K562 (cell line): Measurements from ENCODE around the gene FOS.

Source experiments
- CCAR2 ChIP-seq: fragments of 200-400 bp; formaldehyde crosslinking; IDR thresholded peaks from 2 replicates; pipeline ENCODE4 v1.6.1; 2017; ENCODE audit warnings: mild to moderate bottlenecking, low read depth, low read length
- NFATC3 ChIP-seq: fragments of 450-650 bp; IDR thresholded peaks from 2 replicates; pipeline ENCODE4 v1.6.1; 2017; ENCODE audit warnings: mild to moderate bottlenecking
- POLR2A ChIP-seq: fragments of 450-650 bp; conservative IDR thresholded peaks from 2 replicates; pipeline ENCODE4 v1.6.1; 2016
- ZNF274 ChIP-seq: IDR thresholded peaks from 2 replicates; pipeline ENCODE4 v1.6.1; 2011; ENCODE audit warnings: low read depth, mild to moderate bottlenecking, low read length, moderate library complexity, borderline replicate concordance
- TF ChIP-seq, protein P1 (sequence below), 3 experiments: IDR thresholded peaks in 2 of 3; conservative IDR thresholded peaks in 1 of 3; 2 replicates each; pipeline ENCODE4 v1.5.1; 2011 to 2012; ENCODE audit warnings: low read length in 3 of 3, mild to moderate bottlenecking in 3 of 3, control low read depth in 2 of 3, improper control_type of control experiment in 1 of 3, inconsistent platforms in 1 of 3, low read depth in 1 of 3, mixed read lengths in 1 of 3, moderate library complexity in 1 of 3; ENCODE audit not compliant: insufficient read depth in 2 of 3
- TF ChIP-seq, protein P2 (sequence below), 2 experiments: fragments of 450-650 bp in 1 of 2; sonication (generic) in 1 of 2; formaldehyde crosslinking in 1 of 2; IDR thresholded peaks; 2 replicates each; pipeline versions ENCODE4 v1.7.1 to v1.9.0; 2016 to 2022; ENCODE audit warnings: inconsistent platforms in 1 of 2, mild to moderate bottlenecking in 1 of 2, missing genetic modification reagents in 1 of 2

DNA sequence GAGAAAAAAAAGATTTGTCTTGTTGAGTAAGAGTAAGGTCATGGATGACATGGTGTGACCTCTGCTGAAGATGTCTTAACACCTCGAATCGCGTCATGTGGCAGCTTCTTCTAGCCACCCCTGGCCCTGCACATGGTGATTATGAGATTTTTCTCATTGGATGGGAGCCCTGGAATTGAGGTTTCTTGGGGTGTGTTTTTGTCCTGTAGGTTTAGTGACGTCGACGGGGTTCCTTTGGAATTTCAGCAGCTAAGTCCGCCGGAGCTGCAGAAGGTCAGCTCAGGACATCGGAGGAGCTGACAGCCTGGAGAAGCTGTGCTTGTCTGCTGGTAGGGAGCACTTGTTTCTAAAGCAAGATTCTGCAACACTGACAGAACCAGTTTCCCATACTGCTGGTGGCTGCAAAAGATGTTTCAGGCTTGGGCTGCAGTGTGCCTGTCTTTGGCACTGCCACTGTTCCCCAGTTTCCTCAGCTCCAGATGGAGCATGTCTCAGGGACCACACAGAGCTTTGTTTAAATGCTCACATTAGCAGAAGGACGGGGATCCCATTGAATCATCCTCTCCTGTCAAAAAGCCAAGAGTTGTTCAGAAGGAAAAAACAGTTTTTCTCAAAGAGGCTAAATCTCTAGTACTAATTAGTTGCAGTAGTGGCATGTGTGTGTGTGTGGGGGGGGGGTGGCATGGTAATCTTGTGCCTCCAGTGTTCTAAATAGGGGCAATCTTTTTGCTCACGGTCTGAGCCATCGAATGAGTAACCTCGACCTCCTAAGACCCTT, 5.2 kb upstream of the FOS start:
- no peak for TF ChIP-seq CCAR2
- TF ChIP-seq, protein P1, sequence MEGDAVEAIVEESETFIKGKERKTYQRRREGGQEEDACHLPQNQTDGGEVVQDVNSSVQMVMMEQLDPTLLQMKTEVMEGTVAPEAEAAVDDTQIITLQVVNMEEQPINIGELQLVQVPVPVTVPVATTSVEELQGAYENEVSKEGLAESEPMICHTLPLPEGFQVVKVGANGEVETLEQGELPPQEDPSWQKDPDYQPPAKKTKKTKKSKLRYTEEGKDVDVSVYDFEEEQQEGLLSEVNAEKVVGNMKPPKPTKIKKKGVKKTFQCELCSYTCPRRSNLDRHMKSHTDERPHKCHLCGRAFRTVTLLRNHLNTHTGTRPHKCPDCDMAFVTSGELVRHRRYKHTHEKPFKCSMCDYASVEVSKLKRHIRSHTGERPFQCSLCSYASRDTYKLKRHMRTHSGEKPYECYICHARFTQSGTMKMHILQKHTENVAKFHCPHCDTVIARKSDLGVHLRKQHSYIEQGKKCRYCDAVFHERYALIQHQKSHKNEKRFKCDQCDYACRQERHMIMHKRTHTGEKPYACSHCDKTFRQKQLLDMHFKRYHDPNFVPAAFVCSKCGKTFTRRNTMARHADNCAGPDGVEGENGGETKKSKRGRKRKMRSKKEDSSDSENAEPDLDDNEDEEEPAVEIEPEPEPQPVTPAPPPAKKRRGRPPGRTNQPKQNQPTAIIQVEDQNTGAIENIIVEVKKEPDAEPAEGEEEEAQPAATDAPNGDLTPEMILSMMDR (IDR thresholded peaks at IDR 0.05 in 2 of 3, conservative IDR thresholded peaks at IDR 0.05 in 1 of 3; ENCODE audit: insufficient read depth in 2 of 3, low read depth in 1 of 3, low read length in 3 of 3): no peak
- no peak for TF ChIP-seq POLR2A
- no peak for TF ChIP-seq NFATC3
- TF ChIP-seq ZNF274: no peak
- TF ChIP-seq, protein P2, sequence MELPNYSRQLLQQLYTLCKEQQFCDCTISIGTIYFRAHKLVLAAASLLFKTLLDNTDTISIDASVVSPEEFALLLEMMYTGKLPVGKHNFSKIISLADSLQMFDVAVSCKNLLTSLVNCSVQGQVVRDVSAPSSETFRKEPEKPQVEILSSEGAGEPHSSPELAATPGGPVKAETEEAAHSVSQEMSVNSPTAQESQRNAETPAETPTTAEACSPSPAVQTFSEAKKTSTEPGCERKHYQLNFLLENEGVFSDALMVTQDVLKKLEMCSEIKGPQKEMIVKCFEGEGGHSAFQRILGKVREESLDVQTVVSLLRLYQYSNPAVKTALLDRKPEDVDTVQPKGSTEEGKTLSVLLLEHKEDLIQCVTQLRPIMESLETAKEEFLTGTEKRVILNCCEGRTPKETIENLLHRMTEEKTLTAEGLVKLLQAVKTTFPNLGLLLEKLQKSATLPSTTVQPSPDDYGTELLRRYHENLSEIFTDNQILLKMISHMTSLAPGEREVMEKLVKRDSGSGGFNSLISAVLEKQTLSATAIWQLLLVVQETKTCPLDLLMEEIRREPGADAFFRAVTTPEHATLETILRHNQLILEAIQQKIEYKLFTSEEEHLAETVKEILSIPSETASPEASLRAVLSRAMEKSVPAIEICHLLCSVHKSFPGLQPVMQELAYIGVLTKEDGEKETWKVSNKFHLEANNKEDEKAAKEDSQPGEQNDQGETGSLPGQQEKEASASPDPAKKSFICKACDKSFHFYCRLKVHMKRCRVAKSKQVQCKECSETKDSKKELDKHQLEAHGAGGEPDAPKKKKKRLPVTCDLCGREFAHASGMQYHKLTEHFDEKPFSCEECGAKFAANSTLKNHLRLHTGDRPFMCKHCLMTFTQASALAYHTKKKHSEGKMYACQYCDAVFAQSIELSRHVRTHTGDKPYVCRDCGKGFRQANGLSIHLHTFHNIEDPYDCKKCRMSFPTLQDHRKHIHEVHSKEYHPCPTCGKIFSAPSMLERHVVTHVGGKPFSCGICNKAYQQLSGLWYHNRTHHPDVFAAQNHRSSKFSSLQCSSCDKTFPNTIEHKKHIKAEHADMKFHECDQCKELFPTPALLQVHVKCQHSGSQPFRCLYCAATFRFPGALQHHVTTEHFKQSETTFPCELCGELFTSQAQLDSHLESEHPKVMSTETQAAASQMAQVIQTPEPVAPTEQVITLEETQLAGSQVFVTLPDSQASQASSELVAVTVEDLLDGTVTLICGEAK (IDR thresholded peaks at IDR 0.05): no peak
- TF ChIP-seq, protein P2 (CRISPR knock-in tag; IDR thresholded peaks at IDR 0.05): no peak
